Measurements from ENCODE around the gene RAD54L. TPM values are rescaled to one million over a fixed set of nuclear protein-coding genes. Genes with fewer than 3 reads are reported as not detected.
"Not testable (repeated sequence)": the region's sequence is repeated elsewhere in the genome, so short reads cannot be mapped to it uniquely, and the experiment has no call there.

The RAD54L gene
- total RNA-seq, 1 donor from 2014 or later, result not detected

GRCh38 chr1:46319301-46319700 lies 71.7 kb downstream of the RAD54L start:
- not testable (repeated sequence) for DNase-seq (ENCODE audit: low spot score)

- DNase-seq (ENCODE audit: low spot score), result not testable (repeated sequence)
Observed at GRCh38 chr1:46319960-46320914, 72.7 kb downstream of the RAD54L start.

DNA sequence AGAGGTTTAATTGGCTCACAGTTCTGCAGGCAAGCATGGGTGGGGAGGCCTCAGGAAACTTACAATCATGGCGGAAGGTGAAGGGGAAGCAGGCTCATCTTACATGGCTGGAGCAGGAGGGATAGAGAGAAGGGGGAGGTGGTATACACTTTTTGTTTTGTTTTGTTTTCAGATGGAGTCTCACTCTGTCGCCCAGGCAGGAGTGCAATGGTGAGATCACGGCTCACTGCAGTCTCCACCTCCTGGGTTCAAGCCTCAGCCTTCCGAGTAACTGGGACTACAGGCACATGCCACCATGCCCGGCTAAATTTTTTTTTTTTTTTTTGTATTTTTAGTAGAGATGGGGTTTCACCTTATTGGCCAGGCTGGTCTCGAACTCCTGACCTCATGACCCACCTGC lies 74.6 kb downstream of the RAD54L start:
- DNase-seq (ENCODE audit: low spot score), result not testable (repeated sequence)

GRCh38 chr1:46325285-46326076 lies 77.9 kb downstream of the RAD54L start:
- DNase-seq (ENCODE audit: low spot score), result not testable (repeated sequence)

Other genes with a start within 250 kb of the RAD54L start
- gene PIK3R3, start 115.1 kb upstream of the RAD54L start, total RNA-seq (ENCODE audit: insufficient read depth, low replicate concordance), result 6.7 TPM
- gene TSPAN1, start 72.7 kb upstream of the RAD54L start, total RNA-seq (ENCODE audit: insufficient read depth, low replicate concordance), result not detected
- gene P3R3URF, start 71.3 kb upstream of the RAD54L start, total RNA-seq (ENCODE audit: insufficient read depth, low replicate concordance), result not detected
- gene POMGNT1, start 49.3 kb upstream of the RAD54L start, total RNA-seq (ENCODE audit: insufficient read depth, low replicate concordance), result 31.5 TPM
- 4.3 TPM for gene LURAP1, start 44.4 kb upstream of the RAD54L start, total RNA-seq (ENCODE audit: insufficient read depth, low replicate concordance)
- 47.7 TPM for gene LRRC41, start 55.9 kb downstream of the RAD54L start, total RNA-seq (ENCODE audit: insufficient read depth, low replicate concordance)
- 218 TPM for gene UQCRH, start 55.9 kb downstream of the RAD54L start, total RNA-seq (ENCODE audit: insufficient read depth, low replicate concordance)
- gene NSUN4, start 93.0 kb downstream of the RAD54L start, total RNA-seq (ENCODE audit: insufficient read depth, low replicate concordance), result 40.0 TPM
- 0.72 TPM for gene FAAH, start 146.6 kb downstream of the RAD54L start, total RNA-seq (ENCODE audit: insufficient read depth, low replicate concordance)
- 1.4 TPM for gene DMBX1, start 242.1 kb downstream of the RAD54L start, total RNA-seq (ENCODE audit: insufficient read depth, low replicate concordance)

Measured in umbilical cord (tissue), 2 donors.